GM04503 (cell line): Measurements from ENCODE around the gene ROBO1.
"Not testable (repeated sequence)": the region's sequence is repeated elsewhere in the genome, so short reads cannot be mapped to it uniquely, and the experiment has no call there.

Source experiments
- DNase-seq: peaks from one replicate; pipeline ENCODE4 v3.0.0-alpha.2; 2012; ENCODE audit warnings: low read depth

ROBO1 gene

DNA sequence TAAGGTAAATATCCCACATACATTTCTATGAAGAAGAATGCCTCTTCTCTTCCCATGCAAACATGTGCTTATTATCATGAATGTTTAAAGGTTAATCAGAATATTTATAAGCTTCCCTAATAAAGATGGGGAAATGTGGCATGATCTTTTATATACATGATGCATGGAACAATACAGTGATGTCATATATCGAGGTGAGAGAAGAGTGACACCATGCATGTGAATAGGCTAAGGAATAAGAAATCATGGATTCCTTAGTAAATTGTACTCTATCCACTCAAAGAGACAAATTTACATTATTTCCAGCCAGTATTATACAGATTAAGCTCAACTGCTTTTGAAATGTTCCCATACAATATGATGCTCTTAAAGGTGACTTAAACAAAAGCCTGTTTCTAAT is 1035.3 kb downstream of the ROBO1 start:
- DNase-seq = no peak

GRCh38 chr3:78729946-78730345 is 1037.9 kb downstream of the ROBO1 start:
- DNase-seq = no peak

DNA sequence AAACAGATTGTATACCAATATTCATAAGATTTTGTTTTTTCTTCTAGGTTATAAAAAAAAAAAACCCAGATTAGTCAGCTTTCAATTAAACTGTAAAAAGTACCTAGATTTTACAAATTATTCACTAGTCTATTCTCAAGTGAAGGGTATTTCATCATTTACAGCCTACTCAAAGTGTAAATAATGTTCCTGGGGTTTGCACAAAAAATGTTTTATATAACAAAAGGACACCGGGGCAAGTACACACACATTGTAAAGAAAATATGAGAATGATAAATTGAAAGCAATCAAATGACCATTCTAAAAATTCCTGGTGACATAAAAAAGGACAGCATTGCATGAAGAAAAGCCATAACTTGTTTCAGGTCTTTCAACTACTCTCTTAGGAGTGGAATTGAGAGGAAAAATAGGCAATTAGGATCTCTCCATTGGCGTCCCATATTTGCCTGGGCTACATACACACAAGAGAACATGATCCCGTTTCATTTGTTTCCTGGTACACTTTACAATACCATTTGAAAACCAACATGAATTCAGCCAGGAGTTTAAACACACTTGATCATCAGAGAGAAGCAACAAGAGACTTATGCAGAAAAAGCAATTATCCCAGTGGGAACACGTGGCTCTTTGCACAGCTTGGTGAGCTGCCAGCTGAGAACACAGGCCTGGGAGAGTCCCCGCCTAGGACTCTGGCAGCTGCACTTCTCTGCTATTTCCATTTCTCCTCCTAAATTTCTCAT is 1039.2 kb downstream of the ROBO1 start:
- no peak for DNase-seq

DNA sequence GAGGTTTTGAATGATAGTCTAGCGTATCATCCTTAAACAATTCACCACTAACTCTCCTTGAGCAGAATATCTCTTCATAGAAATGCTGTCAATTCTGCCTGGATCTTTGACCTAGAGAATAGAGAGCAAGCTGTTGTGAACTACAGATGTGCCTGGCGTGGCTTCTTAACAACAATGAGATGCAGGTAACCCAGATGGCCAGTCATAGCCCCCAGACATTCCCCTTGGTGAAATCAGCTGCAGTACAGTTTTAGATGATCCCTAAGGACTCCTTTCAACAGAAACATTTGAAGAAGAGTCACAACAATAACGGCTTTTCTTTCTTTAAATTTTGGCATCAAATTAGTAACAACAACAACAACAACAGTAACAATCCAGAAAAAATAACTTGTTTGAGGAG is 1041.3 kb downstream of the ROBO1 start:
- DNase-seq = no peak

DNA sequence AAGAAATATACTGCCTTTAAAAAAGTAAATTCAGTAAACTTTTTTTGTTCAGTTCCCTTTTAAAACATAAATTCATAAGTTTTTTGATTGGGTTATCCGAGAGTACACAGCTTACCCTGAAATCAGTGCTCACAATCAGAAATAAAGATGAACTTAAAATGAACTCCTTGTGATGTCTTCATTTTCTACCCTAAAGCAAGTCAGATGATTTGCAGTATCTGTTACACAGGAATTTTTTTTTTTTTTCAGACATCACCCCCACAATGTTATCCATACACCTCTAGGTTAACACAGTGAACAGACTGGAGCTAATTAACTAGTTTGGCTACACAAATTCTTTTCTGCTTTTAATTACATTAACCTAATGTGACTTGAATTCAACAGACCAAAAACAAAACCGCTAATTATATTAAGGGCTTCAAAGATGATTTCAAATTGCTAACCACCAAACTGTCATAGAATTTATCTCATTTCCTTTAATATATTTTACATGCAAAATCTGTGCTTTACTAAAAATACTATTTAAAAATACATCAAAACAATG is 1042.0 kb downstream of the ROBO1 start:
- no peak for DNase-seq

DNA sequence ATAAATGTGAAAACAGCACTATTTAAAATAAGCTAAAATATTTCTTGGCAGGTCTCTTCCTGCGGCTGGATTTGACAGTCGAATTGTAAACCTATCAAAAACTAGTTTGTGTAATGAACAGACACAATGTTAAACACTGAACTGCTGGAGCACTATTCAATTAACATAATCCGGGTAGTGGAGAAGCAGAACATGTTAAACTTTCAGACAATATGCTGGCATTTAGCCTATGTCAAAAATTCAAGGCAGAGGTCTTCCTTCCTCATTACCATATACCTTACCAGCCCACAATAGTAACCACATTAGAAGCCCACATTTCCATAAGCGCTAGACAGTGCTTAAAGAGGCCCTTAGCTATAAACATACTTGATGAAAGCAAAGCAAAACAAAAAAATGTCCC is 1042.9 kb downstream of the ROBO1 start:
- no peak for DNase-seq

DNA sequence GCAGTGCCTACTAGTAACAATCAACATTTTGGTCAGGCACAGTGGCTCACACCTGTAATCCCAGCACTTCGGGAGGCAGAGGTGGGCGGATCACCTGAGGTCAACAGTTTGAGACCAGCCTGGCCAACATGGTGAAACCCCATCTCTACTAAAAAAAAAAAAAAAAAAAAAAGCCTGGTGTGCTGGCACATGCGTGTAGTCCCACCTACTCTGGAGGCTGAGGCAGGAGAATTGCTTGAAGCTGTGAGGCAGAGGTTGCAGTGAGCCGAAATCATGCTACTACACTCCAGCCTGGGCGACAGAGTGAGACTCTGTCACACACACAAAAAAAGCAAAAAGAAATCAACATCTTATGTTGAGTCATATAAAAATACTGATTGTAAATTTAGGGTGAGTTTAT is 1043.4 kb downstream of the ROBO1 start:
- not testable (repeated sequence) for DNase-seq

GRCh38 chr3:78721771-78722543 is 1045.8 kb downstream of the ROBO1 start:
- no peak for DNase-seq

DNA sequence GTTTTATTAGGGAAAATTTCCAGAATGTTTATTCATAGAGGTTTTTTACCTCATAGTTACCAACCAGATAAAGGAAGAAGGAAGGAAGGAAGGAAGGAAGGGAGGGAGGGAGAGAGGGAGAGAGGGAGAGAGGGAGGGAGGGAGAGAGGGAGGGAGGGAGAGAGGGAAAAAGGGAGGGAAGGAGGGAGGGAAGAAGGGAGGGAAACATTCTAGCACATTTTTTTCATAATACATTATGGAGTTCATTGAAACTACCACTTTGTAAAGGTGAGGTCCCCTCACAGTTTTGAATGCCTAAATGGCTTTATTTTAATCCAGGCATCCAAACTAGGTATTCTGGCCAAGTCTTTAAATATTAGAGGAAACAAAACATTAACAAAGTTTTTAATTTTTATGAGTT is 1049.1 kb downstream of the ROBO1 start:
- DNase-seq = no peak

DNA sequence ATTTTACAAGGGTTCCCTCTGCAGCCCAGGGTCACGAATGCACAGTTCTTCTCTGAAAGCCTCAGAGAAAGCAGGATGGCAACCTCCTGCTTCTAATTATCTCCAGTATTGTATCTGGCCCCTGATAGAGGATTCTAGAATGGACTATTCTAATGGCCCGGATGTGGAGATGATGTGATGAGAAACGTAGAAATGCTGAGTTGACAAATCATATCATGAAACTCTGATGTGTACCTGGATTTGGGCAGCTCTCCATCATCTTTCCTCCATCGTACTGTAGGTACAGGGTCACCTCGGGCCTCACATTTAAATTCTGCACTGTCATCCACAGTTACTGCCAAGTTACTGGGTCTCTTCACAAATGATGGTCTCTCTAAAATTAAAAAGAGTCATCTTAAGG is 1050.8 kb downstream of the ROBO1 start:
- DNase-seq = no peak

GRCh38 chr3:78712941-78713340 is 1054.9 kb downstream of the ROBO1 start:
- DNase-seq = no peak

DNA sequence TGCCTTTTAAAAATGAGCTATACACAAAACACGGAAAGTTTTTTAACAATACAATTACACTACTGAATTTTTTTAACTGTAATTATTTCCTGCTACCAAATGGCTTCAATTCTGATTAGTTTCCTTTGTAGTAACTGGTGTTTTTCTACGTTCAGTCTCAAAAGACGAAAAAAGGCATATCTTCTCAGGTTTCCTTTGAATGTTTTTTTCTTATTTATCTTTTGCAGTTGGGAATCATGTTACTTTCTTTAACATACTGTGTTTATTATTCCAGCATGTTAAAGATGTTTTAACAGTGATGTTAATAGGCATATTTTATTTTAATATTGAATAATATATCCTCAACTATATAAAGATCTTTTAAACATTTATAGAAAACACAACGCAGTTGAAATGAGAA is 1055.5 kb downstream of the ROBO1 start:
- DNase-seq = no peak

DNA sequence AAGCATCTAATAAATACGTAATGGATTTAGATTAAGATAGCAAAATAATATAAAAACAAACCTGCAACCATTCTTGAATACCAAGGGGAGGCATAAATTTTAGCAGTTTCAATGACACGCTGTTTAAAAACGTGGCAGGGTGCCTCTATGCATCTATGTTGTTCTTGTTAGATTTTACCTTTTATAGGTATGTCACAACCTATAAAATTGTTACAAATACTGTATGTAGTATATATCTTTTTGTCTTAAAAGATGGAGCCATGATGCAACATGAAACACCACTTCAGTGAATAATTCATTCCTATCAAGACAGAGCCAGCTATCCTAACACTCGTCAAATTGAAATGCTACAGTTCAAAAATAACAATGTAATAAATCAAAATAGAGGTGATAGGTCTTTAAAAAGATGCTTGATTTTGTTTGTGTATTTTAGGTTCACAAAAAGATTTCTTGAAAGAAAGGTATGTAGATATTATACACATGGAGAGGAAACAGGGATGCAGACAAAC is 1059.2 kb downstream of the ROBO1 start:
- no peak for DNase-seq

DNA sequence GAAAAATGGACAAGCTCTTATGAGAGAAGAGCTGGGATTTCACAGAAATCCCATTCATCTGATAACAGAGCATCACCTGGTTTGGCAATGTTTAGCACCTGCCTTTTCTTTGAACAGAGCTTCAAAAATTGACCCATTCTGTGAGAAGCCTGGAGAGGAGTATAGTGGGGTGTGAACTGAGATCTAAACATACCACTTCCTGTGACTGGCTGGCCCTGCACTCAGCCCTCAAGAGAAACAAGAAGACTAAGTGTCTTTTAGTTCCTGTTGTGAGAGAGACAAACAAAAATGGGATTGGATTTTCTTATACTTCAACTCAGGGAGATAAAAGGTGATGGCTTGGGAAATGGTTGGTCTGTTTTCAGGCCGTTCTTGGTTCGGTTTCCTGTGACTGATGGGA is 1060.2 kb downstream of the ROBO1 start:
- DNase-seq = no peak

GRCh38 chr3:78706906-78707523 is 1060.8 kb downstream of the ROBO1 start:
- DNase-seq = no peak

DNA sequence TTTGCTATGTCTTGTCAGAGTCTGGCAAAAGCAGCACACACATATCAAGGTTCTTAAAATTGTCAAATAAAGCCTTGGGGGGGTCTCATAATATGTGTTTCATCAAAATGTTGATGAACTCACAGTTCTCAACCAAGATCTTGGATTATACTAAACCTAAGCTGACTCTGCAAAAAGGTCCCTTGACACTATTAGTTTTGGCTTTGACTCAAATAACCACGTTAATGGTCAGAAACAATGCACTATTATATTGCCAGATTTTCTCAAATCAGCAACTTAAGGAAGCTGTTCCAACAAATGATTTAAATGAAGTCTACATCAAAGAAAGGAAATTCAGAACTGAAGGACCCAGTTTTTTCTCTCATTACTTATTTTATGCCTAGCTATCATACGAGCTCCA is 1063.9 kb downstream of the ROBO1 start:
- no peak for DNase-seq

- DNase-seq = no peak
Measured at GRCh38 chr3:78701537-78701936, 1066.3 kb downstream of the ROBO1 start.

GRCh38 chr3:78698431-78698830 is 1069.4 kb downstream of the ROBO1 start:
- DNase-seq = no peak

DNA sequence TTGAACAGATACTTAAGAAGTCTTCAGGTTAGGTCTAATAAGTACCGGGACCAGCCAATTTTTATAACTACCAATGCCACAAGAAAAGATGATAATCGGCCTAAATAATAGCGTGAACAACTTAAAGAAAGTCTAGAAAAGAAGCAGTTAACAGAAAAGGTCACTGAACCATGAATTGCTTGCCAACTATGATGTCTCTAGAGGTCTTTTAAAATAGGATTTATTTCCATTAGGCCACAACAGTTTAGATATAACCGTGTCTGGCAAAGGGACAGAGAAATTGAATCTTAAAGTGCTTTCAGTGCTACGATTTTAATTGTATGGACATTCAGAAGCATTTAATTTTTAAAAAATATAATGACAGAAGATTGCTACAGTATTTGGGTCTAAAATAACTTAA is 1070.4 kb downstream of the ROBO1 start:
- DNase-seq = no peak

GRCh38 chr3:78690766-78691165 is 1077.0 kb downstream of the ROBO1 start:
- DNase-seq = no peak

GRCh38 chr3:78689378-78689777 is 1078.4 kb downstream of the ROBO1 start:
- no peak for DNase-seq

- no peak for DNase-seq
Measured at GRCh38 chr3:78687520-78687919, 1080.3 kb downstream of the ROBO1 start.

GRCh38 chr3:78683284-78683683 is 1084.5 kb downstream of the ROBO1 start:
- no peak for DNase-seq
